GM19438 (cell line): Measurements from ENCODE around the gene CST11.
"Not testable (repeated sequence)": the region's sequence is repeated elsewhere in the genome, so short reads cannot be mapped to it uniquely, and the experiment has no call there.

ENCODE experiments used
- ATAC-seq: cut with Tn5 transposase; IDR thresholded peaks from one replicate; pipeline ENCODE4 v1.9.1; 2021; ENCODE audit warnings: low read depth; ENCODE audit not compliant: unreplicated experiment

The CST11 gene, protein sequence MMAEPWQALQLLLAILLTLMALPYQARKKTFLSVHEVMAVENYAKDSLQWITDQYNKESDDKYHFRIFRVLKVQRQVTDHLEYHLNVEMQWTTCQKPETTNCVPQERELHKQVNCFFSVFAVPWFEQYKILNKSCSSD

DNA sequence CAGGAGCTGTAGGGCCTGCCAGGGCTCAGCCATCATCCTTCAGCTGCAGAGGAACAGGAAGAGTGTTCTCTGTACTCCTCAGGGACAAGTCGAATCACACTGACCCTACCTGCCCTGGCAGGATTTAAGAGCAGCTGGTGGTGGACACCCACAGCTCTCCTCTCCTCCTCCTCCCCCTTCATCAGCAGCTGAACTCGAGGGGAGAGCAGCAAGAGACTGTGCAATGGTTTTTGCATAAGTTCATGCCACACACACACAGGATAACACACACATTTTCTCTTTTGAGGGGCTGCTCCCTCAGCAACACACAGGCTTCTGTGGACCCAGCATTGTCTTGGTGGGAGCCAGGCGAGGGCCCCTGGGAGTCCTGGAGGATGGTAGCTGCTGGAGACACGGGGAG lies at the start of gene CST11:
CST11 (minus strand) TSS at position 101 of the 400 bp plus-strand sequence; CDS start at position 36, 65 bp downstream.
- ATAC-seq = no peak

DNA sequence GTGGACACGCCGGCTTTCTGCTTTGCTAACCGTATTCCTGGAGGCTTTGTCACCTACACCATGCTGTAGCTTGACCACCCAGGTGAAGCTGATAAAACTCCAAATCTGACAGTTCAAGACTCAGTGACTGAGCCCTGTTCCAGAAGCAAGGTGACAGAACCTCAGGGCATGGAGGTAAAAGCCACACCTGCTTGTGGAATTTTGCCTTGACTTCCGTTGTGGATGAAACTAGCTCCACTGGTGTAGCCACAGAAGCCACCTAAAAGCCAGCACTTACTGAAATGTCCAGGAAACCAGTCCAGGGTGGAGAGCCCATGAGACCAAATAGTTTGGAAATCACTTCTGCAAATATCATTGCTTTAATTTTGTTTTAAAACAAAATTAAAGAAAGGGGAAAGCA lies 49.2 kb upstream of the CST11 start:
- ATAC-seq = no peak

DNA sequence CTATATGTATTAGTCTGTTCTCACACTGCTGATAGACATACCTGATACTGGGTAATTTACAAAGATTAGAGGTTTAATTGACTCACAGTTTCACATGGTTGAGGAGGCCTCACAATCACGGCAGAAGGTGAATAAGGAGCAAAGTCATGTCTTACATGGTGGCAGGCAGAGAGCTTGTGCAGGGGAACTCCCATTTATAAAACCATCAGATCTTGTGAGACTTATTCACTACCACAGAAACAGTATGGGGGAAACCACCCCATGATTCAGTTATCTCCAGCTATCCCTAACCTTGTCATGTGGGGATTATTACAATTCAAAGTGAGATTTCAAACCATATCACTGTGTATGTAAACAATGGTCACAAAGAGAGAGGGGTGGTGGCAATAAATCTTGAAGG lies 44.9 kb upstream of the CST11 start:
- ATAC-seq = no peak

DNA sequence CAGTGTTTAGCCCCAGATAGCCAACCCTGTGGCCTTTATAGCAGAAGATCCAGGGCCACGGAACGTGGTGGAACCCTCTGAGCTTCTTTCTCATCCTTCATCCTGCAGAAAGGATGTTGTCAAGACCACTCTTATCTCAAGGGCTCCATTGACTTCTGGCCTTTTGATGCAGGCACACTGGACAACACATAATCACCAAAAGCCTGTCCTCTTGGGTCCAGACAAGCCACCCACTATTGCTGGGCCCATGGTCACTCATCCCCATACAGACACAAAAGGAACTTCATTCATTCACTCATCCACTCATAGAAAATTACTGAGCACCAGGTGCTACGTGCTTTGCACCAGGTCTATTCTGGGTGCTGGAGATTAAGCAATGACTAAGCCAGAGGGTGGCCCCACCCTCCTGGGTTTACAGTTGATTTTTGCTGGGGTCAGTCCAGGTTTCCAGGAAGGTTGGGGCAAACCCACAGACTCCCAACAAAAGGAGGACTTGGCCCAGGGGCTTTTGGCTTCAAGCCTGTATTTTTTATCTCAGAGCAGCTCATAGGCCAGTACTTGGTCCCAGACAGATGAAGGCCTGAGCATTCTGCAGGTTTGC lies 40.6 kb upstream of the CST11 start:
- no peak for ATAC-seq

DNA sequence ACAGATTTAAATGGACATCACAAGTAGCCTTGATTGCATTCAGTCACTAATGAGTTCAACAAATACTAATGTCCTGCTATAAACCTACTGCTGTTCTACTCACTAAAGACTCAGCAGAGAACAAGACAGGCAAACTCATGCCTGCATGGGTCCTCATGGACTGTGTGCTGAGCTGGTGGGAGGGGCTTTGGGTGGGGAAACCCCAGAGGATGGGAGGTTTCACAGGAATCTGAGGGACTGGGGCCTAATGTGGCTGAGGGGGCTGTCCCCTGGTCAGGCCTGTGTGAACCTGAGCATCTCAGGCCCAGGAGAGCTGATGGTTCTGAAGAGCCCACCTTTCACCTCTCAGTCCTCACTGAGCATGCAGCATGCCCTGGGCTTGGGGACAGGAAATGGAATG lies 39.6 kb upstream of the CST11 start:
- no peak for ATAC-seq

DNA sequence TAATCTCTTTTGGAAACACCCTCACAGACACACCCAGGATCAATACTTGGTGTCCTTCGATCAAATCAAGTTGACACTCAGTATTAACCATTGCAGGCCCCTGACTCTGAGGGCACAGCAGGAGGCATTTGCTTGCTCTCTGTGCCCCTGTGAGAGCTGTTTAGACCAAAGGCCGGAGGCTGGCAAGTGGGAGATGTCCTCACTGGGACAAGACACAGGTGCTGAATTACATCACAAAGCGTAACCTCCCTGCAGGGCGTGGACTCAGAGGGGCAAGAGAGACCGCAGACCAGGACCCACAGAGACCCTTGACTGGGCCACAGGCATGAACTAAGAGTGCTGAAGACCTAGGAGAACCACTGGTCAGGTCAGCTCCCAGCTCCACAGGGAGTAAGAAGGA lies 38.1 kb upstream of the CST11 start, which contains the start of gene CST8:
CST8 (plus strand) TSS at position 301 of the 400 bp plus-strand sequence. CDS start 551 bp downstream, outside the sequence.
- ATAC-seq = no peak

DNA sequence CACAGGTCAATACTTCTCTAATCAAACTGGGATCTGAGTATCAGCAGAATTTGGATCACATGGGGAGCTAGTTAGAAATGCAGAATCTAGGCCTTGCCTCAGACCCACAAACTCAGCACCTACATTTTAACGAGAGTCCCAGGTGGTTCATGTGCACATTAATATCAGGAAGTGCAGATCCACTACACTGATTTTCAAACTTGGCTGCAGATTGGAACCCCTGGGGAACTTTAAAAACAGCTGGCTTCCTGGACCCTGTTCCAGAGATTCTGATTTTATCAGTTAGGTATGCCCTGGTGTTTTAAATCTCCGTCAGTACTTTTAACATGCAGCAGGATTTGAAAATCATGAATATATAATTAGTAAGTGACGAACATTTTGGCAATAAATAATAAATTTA lies 36.3 kb upstream of the CST11 start:
- no peak for ATAC-seq

DNA sequence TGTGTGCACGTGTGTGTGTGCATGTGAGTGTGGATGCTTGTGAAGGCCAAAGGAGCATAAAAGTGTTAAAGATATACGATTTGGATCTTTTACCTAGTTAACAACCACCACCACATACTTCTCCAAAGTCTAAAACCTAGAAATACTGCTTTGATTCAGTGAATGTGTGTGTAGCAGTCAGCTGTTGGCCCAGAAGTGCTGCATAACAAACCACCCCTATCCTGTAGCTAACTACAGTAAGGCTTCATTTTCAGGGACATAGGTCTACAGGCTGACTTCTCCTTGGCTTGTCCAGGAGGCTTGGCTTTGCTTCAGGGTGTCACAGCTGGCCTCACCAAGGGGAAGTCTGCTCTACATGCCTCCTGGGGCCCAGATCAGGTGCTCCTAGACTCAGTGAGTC lies 35.8 kb upstream of the CST11 start:
- ATAC-seq = no peak

DNA sequence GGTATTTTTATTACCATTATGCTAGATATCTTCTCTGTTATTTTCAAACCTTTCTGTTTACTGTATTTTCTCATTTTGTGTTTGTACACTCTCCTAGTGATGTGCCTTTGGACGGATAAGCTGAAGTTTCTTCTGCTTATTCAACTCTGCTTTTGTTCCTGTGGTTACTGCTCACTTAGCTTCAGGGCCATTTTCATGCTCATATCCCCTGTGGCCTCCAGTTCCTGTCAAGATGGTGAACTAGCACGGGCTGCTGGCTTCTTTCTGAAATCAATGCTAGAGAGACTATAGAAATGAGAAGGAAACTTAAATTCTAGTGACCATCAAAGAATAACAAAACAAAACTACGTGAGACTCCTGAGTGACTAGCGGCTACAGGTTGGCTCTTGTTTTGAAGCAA lies 31.4 kb upstream of the CST11 start:
- no peak for ATAC-seq

DNA sequence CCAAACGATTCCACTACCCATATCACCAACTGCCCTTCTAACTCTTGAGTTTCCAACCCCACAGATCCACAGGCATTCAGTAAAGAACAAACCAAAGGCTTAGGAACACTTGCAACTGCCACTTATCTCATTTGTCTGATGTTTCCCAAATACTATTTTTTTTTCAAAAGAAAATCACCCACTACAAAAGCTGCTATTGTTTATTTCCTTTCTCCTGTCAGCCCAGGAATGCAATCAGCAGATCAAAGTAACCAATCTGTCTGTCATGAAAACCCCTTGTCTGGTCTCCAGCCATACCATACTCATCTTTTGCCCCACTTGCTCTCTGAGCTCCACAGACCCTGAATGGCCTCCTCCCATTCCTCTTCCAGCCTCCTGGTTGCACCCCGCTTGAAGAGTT lies 29.5 kb upstream of the CST11 start:
- no peak for ATAC-seq

DNA sequence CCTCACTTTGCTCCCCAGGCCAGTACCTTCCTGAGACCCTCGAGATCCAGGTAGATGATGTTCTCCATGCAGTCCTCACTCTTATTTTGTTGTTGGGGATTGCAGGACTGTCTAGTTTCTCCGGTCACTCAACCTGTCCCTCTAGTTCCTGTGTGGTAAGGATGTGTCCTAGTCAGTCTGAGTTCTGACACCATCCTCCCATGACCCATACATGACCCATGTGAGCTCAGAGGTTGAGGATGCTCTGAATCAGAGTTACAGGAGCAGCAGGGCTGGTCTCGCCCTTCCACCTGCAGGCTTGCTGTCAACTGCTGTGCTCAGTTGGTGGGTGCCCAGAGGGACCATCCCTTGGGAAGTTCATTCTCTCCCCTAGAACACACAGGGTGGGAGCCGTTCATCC lies 26.4 kb upstream of the CST11 start:
- no peak for ATAC-seq

DNA sequence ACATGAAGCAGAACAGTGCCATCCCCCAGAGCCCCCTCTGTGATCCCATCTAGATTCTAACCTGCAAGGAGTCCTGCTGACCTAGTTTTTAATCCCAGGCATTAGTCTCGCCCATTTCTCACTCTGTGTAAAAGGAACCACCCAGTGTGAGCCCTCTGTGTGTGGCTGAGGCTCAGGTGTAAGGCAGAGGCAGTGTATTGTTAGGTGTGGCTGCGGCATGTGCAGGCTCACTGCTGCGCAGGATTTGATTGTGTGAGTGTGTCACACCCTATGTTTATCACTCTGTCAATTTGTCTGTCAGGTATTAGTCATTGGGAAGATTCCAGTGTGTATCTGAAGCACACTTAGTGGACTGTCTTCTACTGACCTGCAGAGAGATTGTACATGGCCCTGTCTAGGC lies 24.5 kb upstream of the CST11 start:
- ATAC-seq = no peak

DNA sequence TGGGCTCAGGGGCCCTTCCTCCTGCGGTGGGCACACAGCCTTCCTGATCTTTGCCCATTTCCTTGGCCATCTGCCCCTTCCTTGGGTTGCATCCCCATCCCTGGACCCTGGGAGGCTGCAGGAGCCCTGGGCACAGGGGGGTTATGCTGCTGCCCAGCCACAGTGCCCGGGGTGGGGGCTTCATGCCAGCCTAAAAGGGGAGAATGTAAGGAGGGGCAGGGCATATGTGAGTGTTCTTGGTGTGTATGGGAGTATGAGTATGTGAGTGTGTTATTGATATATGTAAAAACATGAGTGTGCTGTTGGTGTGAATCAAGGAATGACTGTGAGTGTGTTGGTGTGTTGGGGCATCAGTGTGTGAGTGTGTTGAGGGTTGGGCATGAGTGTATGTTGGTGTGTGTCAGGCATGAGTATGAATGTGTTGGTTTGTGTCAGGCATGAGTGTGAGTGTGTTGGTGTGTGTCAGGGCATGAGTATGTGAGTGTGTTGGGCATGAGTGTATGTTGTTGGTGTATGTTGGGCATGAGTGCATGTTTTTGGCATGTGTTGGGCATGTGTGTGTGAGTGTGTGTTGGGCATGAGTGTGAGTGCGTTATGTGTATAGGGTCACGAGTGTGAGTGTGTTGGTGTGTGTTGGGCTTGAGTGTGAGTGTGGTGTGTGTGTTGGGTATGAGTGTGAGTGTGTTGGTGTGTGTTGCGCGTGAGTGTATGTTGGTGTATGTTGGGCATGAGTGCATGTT lies 23.5 kb upstream of the CST11 start:
- no peak for ATAC-seq

DNA sequence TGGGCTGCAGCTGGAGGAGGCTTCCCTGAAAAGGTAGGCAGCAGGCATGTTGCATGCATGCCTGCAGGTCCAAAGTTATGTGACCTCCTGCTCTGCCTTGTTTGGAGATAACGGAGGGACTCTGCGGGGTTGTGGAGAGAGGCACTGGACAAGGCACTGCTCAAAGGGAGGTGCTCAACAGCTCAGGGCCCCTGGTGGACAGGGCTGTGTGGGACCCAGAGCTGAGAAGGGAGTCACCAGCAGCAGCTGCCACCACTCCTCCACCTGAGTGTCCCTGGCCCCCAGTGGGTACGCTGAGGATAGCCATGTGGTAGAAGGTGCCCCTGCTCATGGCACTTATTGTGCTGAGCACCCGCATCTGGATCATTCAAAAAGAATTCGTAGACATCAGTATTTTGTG lies 22.7 kb upstream of the CST11 start:
- ATAC-seq = no peak

DNA sequence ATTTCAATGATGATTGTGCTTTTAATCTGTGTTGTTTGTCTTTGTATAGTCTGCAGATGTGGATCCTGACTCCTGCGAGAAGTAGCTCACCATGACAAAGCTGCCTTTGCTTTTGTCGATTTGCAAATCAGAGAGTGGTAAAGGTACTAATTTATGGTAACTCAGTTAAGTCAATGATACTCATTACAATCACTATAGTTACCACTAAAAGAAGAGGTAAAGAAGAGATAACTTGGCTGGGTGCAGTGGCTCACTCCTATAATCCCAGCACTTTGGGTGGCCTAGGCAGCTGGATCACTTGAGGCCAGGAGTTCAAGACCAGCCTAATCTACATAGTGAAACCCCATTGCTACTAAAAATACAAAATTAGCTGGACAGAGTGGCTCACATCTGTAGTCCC lies 20.6 kb upstream of the CST11 start:
- not testable (repeated sequence) for ATAC-seq

DNA sequence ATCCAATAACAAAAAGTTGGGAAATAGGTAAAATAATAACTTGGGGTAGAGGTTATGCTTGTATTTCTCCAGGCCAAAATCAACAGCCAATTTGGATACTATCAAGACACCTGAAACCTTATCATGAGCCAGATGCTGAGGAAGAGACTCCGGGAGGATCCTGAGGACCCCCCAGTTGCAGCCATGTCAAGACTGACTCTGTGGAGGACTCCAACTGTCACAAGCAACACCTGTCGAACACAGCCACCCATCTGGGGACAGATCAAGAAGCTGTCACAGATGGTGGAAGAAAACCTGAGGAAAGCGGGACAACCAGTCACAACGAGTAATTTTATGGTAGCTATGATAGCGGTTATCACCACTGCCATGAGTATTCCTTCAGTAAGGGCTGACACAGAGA lies 19.6 kb upstream of the CST11 start:
- ATAC-seq = not testable (repeated sequence)

DNA sequence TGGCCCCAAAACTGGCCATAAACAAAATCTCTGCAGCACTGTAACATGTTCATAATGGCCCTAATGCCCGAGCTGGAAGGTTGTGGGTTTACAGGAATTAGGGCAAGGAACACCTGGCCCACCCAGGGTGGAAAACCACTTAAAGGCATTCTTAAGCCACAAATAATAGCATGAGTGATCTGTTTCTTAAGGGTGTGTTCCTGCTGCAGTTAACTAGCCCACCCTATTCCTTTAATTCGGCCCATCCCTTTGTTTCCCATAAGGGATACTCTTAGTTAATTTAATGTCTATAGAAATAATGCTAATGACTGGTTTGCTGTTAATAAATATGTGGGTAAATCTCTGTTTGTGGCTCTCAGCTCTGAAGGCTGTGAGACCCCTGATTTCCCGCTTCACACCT lies 14.3 kb upstream of the CST11 start:
- ATAC-seq = not testable (repeated sequence)

DNA sequence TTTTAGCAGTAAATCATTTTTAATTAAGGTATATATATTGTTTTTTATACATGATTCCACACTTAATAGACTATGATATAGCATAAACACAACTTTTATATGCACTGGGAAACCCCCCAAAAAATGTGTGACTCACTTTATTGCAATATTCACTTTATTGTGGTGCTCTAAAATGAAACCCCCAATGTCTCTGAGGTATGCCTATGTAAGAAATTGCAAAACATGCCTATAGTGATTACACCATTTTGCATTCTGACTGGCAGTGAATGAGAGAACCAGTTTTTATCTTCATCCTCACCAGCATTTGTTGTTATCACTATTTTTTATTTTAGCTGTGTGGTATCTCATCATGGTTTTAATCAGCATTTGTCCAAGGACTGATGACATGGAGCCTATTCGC lies 8.5 kb upstream of the CST11 start:
- ATAC-seq = no peak

DNA sequence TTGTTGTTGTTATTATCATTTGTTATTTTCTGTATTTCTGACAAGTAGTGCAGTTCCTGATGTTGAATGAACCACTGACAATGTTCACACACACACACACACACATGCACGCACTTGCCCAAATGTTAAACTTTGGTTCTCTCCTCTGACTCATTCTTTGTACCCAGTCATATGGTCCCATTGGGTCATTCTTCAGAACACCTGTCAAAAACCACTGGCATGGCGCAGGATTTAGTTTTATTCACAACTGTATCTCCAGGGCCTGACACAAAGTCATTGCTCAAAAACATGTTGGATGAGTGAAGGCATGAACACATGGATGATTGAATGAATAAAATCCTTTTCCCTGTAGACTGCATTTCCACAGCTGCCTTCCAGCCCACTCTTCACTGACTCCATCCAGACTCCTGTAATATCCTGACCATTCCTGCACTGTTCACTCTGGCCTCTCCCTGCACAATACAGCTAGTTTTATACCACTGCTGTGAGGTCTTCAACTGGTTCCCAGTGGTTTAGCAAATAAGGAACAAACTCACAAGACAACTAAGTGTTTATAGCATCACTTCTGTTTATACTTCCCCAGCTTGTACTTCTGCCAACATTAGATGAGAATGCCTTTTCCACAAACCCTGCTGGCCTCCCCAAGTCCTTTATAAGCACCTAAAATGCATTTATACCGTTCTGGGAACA lies 6.9 kb upstream of the CST11 start:
- ATAC-seq = no peak

DNA sequence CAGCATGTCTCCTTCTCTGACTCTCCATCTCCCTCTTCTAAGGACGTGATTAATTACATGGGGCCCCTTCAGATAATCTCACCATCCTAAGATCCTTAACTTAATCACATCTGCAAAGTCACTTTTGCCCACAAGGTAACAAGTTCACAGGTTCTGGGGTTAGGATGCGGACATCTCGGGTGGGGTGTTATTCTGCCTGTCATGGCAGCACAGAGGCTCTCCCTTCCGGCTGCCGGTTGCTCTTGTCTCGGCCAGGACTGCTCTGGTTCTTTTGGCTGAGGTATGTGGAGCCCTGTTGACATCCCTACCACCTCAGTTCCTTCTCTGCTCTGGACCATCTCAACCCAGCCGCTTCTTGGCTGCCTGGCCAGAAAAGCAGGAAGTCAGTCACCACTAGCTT lies 4.2 kb upstream of the CST11 start:
- no peak for ATAC-seq

DNA sequence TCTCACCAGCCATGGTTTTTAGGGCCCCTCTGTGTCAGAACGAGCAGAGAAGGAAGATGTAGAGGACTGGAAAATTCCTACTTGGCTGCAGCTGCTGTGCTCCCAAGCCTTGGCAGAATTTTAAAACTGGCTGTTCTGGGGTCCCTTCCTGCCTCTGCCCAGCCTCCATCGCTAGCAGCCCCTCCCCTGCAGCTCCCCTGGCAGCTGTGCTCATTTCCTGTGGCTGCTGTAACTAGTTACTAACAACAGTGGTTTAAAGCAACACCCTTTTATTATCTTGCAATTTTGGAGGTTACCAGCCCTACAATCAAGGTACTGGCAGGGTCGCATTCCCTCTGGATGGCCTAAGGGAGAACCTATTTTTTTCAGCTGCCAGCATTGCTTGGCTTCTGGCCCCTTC lies 3.7 kb upstream of the CST11 start:
- ATAC-seq = no peak

DNA sequence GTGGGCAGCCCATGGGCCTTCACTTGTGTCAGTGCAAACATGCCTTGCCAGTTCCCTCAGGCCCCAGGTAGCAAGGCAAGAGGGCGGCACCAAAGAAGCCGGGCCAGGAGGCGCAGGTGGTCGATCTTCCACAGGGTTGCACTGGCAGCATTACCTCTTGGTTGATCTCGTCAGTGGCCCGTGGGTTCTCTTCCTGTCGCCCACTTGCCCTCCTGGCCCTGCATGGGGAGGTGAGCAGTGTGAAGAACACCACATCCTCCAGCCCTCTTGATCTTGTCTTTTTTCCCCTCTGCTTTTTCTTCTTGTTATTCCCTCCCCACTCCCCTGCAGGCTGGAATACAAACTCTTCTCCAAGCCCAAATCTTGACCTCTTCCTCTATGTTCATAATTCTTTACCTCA lies 3.0 kb upstream of the CST11 start:
- no peak for ATAC-seq
